22Rv1 (cell line): ENCODE results near the gene OR52J3.

Source experiments
- CTCF ChIP-seq: fragments of 450-650 bp; IDR thresholded peaks from 2 replicates; pipeline ENCODE4 v1.5.1; 2017; ENCODE audit warnings: mild to moderate bottlenecking
- ZFX ChIP-seq: fragments of 450-650 bp; IDR thresholded peaks from 2 replicates; pipeline ENCODE4 v1.6.1; 2017; ENCODE audit warnings: antibody characterized with exemption, borderline replicate concordance

GRCh38 chr11:5021996-5022395 is 24.3 kb upstream of the OR52J3 start:
- TF ChIP-seq CTCF (no peak), ZFX (no peak)
